Skin epidermis (tissue), 12 donors: ENCODE measurements around the gene GRAPL.
"Not testable (repeated sequence)": the region's sequence is repeated elsewhere in the genome, so short reads cannot be mapped to it uniquely, and the experiment has no call there.

Experiments
- H3K27ac ChIP-seq, 21 experiments: fragments of 200-600 bp; sonication (generic) in 11 of 21; one replicate each; pipeline ENCODE4 v1.5.0; 2020; ENCODE audit warnings: mild to moderate bottlenecking in 3 of 21, inconsistent platforms in 2 of 21, moderate library complexity in 2 of 21
- H3K4me3 ChIP-seq, 7 experiments: fragments of 200-600 bp; sonication (generic) in 2 of 7; one replicate each; pipeline ENCODE4 v1.5.0; 2020; ENCODE audit warnings: inconsistent platforms in 2 of 7, mild to moderate bottlenecking in 2 of 7, moderate library complexity in 1 of 7

Gene GRAPL

DNA sequence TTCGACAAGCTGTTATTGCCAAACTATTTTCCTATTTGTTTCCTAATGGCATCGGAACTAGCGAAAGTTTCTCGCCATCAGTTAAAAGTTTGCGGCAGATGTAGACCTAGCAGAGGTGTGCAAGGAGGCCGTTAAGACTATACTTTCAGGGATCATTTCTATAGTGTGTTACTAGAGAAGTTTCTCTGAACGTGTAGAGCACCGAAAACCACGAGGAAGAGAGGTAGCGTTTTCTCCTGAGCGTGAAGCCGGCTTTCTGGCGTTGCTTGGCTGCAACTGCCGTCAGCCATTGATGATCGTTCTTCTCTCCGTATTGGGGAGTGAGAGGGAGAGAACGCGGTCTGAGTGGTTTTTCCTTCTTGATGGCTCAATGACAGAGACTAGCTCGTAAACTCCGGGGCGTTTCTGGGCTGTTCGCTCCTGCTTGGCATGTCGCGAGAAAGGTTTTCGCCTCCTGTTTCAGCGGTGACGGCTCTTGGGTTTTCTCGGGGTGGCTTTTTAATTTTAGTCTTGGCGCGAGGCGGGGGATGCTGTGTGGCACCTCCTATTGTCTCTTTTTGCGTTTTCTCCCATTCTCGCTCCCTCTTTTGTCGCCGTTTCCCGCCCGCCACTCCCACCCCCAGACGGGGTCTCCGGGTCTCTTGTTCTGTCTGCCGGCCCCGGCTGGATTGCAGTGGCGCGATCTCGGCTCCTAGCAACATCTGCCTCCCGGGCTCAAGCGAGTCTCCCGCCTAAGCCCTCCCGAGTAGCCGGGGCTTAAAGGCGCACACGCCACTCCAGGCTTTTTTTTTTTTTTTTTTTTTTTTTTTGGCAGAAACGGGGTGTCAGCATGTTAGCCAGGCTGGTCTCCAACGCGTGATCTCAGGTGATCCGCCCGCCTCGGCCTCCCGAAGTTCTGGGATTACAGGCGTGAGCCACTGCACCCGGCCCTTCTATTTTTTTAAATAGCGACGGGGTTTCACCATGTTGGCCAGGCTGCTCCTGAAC lies 60.8 kb downstream of the GRAPL start:
- peak overlapping the region in 11 of 21 experiments; percentile 46 to 76 (median 71) for H3K27ac ChIP-seq
- H3K4me3 ChIP-seq, result not testable (repeated sequence)

DNA sequence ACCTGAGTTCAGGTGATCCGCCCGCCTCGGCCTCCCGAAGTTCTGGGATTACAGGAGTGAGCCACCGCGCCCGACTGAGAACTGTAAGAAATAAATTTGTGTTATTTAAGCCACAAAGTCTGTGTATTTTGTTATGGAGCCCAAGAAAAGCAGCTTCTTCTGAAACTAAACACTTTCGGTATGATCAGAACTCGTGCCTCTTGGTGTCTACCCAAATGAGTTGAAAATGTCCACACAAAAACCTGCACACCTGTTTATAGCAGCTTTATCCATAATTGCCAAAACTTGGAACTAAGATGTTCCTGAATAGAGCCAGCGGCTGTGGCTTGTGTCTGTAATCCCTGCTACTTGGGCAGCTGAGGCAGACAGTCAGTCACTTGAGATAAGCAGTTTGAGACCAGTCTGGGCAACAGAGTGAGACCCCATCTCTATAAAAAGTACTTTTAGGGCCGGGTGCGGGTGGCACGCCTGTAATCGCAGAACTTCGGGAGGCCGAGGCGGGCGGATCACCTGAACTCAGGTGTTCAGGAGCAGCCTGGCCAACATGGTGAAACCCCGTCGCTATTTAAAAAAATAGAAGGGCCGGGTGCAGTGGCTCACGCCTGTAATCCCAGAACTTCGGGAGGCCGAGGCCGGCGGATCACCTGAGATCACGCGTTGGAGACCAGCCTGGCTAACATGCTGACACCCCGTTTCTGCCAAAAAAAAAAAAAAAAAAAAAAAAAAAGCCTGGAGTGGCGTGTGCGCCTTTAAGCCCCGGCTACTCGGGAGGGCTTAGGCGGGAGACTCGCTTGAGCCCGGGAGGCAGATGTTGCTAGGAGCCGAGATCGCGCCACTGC lies 61.7 kb downstream of the GRAPL start:
- not testable (repeated sequence) for H3K4me3 ChIP-seq, H3K27ac ChIP-seq

DNA sequence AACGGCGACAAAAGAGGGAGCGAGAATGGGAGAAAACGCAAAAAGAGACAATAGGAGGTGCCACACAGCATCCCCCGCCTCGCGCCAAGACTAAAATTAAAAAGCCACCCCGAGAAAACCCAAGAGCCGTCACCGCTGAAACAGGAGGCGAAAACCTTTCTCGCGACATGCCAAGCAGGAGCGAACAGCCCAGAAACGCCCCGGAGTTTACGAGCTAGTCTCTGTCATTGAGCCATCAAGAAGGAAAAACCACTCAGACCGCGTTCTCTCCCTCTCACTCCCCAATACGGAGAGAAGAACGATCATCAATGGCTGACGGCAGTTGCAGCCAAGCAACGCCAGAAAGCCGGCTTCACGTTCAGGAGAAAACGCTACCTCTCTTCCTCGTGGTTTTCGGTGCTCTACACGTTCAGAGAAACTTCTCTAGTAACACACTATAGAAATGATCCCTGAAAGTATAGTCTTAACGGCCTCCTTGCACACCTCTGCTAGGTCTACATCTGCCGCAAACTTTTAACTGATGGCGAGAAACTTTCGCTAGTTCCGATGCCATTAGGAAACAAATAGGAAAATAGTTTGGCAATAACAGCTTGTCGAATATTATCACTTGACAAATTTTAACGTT lies 62.5 kb downstream of the GRAPL start:
- not testable (repeated sequence) for H3K27ac ChIP-seq, H3K4me3 ChIP-seq

DNA sequence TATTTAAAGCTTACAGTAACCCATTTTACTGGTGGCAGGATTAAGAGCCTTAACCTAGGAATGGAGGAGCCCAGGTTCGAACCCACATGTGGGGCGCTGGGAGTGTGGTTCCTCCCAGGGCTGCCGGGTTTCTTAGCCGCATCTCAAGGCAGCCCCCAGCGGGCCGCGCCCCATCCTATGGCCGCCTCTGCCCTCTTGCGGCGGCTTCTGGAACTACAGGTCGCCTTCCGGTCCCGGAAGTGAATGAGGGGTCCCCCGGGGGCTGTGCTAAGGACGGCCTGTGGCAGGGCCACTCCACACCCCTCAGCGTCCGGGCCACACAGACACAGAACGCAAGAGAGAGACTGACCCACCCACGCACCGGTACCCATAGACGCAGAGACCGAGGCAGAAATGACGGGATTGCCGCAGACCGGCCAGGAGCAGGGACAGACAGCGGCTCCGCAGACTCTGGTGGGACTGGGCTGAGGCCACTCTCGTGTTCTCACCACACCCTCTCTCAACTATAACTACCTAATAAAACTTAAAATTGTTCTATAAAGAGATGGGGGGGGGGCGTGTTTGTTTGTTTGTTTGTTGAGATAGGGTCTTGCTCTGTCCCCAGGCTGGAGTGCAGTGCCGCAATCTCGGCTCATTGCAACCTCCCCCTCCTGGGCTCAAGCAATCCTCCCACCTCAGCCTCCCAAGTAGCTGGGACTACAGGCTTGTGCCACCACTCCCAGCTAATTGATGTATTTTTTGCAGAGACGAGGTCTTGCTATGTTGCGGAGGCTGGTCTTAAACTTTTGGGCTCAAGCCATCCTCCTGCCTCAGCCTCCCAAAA lies 69.2 kb downstream of the GRAPL start:
- peak overlapping the region in 4 of 21 experiments; percentile 54 to 75 (median 63) for H3K27ac ChIP-seq
- H3K4me3 ChIP-seq, result peak overlapping the region in 5 of 7 experiments; percentile 21 to 30 (median 26)

DNA sequence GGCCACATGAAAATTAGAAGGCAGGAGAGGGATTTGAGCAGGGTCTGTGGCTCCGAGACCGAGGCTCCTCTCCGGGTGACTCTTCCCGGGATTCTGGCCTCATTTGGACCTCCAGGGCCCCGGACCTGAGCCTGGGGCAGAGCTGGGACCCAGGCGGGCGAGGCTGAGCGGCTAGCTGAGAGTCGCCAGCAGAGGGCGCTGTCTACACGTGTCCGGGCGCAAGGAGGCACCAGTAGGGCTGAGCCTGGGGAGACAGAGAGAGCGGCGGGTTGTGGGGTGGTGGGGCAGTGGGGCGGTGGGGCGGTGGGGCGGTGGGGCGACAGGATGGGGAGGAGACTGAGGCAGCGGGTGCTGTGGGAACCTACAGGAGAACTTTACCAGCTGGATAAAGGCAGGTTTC lies 75.1 kb downstream of the GRAPL start:
- H3K4me3 ChIP-seq, H3K27ac ChIP-seq: not testable (repeated sequence)

DNA sequence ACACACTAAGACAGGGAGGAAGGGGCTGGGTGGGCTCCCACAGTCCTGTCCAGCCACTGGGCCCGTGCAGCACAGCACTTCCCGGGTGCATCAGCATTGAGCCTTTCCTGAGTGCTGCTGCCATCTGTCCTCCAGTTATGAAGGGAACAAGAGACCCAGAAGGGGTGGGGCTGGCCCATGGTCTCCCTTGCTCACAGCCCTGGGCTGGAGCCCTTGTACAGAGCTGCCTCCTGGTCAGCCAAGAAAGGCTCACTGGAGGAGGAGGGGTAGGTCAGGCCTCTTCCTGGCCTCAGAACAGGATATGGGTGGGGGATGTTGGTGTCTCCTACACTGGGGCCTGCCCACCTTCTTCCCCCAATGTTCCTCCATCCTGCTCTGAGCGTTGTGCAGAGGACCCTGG lies 76.0 kb downstream of the GRAPL start:
- not testable (repeated sequence) for H3K4me3 ChIP-seq, H3K27ac ChIP-seq
